HG02885 (cell line): Measurements from ENCODE around the gene PHF2.

ENCODE experiments used
- ATAC-seq: cut with Tn5 transposase; IDR thresholded peaks from one replicate; pipeline ENCODE4 v1.9.1; 2021; ENCODE audit warnings: mild to moderate bottlenecking; ENCODE audit not compliant: unreplicated experiment, poor library complexity

Gene PHF2

DNA sequence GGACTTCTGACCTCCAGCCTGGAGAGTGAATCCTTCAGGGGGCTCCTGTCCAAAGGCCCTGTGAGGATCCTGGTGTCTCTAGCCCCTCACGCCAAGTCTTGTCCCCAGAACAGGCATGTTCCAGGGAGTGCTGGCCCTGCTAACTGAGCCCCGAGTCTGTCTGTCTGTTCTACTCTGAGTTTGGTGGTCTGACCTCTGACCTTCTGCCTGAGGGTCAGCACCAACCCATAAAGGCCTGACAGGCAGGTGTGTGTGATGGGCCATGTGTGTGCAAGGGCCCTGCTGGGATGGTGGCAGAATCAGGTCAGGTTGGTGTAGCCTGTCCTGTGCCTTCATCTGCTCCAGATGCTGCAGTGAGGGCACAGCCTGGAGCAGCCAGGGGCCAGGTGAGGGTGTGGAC is 46.3 kb downstream of the PHF2 start:
- ATAC-seq = no peak

DNA sequence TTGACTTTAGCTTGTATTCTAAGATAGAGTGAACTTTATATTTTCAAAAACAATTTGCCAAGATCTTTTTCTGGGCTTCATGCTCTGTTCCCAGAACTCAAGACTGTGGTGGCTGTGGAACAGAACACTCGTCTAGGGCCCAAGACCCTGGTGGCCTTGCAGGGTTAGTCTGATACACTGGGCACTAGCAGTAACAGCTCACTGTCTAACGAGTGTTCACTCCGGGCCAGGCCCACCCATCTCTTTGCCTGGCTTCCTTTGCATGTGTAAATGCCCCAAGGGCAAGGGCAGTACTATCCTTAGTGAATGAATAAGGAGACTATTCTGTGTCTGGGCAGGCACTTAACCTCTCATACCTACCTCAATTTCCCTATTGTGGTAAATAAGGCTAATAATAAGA is 47.4 kb downstream of the PHF2 start:
- ATAC-seq = no peak

DNA sequence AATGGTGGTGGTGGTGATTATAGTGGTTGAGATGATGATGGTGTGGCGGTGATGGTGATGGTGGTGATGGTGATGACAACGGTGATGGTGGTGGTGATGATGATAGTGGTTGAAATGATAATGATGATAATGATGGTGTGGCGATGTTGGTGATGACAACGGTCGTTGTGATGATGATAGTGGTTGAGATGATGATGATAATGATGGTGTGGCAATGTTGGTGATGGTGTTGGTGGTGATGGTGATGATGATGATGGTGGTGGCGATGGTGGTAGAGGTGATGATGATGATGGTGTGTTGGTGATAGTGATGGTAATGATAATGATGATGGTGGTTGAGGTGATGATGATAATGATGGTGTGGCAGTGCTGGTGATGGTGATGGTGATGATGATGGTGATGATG is 48.0 kb downstream of the PHF2 start:
- ATAC-seq = no peak

DNA sequence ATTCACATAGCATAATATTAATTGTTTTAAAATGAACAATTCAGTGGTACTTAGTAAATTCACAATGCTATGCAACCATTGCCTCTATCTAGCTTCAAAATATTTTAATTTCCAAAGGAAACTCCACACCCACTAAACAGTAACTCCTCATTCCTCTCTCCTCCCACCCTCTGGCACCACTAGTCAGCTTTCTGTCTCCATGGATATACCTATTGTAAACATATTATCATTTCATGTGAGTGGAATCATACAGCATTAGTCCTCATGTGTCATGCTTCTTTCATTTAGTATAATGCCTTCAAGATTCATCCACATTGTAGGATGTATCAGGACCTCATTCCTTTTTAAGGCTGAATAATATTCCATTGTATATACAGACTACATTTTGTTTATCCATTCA is 48.6 kb downstream of the PHF2 start:
- no peak for ATAC-seq

DNA sequence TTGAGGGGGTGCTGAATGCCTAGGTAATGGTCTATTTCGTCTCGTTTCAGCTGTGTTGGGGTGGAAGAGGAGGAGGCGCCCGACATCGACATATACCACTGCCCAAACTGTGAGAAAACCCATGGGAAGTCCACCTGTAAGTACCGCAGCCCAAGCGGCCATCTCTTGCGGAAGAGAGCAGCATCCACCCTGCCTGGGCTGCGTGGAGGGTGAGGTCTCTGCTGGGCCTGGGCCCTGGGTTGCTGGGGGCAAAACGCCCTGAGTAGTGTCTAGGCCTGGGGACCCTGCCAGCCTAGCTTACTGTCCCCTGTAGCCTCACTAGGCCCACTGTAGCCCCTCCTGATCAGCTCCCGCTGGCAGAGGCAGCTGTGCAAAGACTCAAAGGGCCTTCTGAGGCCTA is 53.5 kb downstream of the PHF2 start:
- no peak for ATAC-seq

DNA sequence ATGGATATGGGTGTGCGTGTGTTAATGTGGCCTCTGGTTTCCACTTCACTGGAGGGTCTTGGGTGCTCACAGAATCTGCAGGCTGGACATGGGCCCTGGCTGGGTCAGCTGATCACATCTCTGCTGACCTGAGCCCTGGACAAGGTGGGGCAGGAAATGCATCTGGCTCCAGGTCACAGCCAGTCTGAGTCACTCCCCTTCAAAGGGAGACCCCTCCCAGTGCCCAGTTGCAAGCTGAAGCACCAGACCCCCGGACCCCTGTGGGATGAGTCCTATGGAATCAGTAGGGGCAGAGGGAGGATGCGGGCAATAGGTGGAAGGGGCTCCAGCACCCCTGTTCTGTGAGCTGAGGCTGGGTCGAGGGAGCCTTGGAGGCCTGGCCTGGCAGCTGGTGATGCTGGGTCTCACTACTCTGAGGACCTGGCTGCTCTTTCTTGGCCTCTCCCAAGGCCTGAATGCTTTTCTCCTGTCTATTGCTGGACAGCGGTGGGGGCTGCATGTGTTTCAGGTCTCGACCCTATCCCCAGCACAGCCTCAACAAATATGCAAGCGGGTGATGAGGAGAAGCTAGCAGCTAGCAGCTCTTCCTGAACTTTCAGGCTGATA is 54.5 kb downstream of the PHF2 start:
- ATAC-seq = no peak

DNA sequence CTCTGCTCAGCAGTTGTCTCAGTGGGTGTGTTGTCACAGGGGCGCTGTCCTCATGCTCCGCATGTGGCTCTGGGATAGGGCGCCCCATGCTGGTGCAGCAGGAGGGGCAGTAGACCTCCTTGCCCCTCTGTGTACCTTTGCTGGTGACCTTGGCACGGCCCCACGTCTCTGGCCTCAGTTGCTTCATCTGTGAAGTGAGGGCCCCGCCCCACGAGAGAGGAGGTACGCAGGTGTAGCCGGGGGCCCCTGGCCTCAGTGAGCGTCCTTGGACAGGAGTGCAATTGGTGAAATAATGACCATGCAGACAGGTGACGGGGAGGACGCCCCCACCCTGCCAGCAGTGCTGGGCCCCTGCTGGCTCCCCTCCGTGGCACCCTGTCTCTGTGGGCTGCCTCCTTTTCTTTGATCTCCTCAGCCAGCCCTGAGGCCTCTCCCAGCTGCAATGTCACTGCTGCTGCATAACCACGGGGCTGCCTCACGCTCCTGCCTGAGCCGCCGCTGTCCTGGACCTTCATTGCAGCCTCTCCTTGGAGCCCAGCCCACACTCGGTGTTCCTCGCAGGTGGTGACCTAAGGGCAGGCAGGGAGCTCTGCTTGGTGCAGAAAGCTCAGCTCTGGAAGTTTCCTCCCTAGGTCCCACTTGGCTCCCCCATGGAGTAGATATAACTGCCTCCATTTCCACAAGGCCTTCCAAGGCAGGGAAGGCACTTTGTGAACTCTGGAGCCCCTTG is 57.3 kb downstream of the PHF2 start:
- ATAC-seq = no peak

DNA sequence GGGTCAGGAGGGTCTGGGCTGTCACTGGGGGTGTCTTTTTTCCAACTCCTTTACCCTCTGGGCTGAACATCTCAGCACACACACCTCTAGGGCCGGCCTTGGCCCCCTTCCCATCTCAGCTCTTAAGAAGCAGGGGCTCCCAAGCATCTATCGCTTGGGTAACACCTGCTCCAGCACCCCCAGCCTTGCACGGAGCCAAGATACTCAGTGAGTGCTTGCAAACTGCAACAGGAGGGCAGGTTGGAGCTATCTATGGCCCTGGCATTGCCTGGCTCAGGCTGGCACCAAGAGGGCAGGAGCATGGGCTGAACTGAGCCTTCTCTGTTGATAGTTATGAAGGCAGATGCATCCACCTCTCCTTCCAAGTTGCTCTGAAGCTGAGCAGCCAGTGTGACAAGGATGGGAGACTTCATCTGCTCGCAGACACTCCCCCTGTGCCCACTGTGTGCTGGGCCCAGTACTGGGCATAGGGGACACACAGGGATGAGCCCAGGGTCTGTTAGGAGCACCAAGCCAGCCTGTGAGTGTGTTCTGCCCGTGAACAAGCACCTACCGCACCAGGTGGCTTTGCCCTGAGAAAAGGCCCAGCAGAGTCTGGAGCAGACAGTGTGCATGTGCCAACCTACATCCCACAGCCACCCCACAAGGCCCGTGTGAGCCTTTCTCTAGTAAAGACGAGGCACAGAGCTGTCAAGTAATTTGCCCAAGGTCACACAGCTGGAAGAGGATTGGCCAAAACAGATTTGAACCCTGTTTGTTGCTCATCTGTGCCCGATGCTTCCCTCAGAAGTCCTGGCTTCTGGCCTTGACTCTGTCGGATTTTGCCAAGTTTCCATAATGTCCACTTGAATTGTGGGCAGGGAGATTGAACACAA is 58.2 kb downstream of the PHF2 start:
- ATAC-seq = no peak

DNA sequence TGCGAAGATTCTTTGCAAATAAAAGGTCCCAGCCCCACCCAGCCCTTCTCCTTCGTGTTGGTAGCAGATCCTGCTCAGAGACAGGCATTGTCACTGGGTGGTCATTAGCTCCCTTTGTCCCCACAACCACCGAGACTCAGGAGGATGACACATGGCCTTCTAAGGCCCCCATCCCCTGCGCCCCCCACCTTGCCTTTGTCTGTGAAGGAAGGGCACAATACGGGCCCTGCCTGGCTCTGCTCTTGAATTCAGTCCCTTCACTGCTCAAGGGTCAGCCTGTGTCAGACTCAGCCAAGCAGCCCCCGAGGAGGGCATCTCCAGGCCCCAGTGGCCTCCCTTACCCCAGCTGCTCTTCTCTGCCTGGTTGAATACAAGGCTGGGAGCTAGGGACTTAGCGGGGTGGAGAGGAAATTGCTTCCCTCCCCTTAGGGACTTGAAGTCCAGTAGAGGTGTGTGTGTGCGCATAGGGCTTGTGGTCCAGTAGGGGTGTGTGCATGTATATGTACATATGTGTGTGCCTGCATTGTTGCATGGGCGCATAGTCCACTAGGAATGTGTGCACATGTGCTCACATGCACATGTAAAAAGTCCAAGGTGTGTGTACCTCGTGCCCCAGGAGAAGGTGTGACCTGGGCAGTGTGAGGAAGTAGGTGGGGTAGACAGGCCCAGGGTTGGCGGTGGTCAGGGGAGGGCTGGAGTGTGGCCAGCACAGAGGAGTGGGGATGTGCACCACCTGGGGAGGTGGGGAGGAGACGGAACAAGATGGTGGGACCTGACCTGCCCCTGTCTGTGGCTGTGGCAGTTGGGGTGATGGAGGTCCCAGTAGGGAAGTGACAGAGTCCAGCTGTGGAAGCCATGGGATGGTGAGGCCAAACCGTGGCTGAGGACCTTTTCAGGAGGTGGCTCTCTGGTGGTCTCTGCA is 59.1 kb downstream of the PHF2 start:
- no peak for ATAC-seq

DNA sequence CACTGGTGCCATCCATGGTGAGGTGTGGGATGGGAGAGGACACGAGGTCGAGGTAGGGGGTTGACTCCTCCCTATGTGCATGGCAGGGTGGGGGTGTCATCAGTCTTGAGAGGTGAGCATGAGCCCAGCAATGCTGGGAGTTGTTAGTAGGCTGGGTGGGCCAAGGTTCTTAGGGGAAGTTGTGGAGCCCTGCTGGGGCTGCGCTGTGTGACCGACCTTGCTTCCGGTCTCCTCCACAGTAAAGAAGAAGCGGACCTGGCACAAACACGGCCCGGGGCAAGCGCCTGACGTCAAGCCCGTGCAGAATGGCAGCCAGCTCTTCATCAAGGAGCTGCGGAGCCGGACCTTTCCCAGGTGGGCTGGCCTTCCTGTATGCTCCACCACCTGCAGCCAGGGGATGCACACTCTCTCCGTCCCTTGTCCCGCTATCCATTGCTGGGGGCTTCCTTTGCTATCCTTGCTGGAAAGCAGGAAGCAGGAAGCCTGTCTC is 59.8 kb downstream of the PHF2 start:
- no peak for ATAC-seq

DNA sequence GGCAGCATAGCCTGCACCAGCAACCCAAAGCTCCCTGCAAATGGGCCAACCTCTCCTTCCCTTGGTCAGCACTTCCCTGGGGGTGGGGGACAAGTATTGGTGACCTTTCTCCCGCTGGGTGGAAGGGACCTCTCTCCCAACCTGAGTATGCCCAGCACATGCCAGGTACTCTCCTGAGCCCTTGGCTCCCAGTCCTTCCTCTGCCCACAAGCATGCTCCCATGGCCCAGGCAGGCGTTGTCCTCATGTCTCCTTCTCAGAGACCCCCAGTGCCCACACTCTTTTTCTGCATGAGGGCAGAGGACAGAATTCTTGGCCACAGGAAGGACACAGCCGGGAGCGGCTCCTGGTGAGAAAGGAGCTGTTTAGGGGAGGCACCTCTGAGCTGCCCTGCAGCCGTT is 60.3 kb downstream of the PHF2 start:
- ATAC-seq = no peak

DNA sequence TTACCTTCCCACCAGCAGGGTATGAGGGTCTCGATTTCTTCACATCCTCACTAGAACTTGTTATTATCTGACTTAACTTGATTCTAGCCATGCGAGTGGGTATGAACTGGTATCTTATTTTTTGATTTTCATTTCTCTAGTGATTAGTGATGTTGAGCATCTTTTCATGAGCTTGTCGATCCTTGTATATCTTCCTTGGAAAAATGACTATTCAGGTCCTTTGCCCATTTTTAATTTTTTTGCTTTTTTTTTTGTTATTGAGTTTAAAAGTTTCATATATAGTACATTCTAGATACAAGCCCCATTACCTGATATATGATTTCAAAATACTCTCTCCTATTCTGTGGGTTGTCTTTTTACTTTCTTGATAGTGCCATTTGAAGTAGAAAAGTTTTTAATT is 61.5 kb downstream of the PHF2 start:
- no peak for ATAC-seq

DNA sequence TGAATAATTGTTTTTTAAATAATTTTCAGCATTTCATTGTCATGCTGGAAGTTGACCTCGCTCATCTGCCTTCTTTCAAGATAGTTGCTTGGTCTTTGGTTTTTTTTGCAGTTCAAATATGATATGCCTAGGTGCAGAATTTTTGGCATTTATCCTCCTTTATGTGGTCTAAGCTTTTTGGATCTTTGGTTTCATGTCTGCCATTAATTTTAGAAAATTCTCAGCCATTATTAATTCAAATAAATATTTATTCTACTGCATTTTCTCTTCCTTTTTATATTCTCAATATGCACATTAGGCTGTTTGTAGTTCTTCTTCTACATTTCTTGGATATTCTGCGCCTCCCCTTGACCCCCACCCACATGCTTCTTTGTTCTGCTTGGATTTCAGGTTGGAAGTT is 63.6 kb downstream of the PHF2 start:
- ATAC-seq = no peak

DNA sequence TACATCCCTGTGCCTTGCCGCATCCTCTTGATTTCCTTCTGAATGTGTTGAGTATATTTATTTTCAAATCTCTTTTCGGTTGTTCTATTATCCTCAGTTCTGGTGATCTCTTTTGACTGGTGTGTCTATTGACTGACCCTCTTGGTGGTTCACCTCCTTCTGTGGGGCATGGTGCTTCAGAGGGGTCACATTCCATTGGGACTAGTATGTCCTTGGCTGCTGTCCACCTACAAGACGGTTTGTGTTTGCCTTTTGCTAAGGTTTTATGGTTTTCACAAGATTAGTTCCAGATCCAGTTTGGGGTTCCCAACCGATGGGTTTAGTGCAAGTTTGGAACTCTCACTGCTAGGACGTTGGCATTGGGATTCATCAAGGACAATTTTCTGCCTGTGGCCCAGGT is 66.6 kb downstream of the PHF2 start:
- ATAC-seq = no peak

DNA sequence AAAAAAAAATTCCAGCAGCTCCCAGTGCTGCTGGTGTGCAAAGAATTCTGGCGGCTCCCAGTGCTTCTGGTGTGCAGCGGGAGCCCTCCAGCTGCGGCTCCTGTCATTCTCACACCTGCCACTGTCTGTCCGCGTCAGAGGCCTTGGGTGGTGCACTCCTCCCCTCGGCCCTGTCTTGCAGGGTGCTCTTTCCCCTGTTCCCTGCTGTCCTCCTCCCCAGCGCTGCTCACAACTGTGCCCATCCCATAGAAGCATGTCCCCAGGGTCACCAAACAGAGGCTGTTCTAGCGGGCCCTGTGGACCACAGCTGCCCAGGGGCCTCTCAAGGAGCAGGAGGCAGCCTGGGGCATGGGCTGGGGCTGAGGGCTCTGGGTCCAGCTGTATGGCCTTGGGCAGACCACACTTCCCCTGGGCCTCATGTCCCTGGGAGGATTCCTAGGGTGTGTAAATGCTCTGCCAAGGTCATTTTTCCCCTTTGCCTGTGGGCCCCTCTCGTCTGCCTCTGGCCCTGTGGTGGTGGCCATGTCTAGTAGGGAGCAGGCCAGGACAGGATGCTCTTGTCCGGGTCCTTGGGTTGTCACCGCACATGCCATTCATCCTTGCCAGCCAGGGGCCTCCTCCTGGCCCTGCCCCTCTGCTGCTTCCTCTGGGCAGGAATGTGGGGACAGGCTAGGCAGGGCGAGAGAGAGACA is 68.2 kb downstream of the PHF2 start:
- ATAC-seq = no peak

DNA sequence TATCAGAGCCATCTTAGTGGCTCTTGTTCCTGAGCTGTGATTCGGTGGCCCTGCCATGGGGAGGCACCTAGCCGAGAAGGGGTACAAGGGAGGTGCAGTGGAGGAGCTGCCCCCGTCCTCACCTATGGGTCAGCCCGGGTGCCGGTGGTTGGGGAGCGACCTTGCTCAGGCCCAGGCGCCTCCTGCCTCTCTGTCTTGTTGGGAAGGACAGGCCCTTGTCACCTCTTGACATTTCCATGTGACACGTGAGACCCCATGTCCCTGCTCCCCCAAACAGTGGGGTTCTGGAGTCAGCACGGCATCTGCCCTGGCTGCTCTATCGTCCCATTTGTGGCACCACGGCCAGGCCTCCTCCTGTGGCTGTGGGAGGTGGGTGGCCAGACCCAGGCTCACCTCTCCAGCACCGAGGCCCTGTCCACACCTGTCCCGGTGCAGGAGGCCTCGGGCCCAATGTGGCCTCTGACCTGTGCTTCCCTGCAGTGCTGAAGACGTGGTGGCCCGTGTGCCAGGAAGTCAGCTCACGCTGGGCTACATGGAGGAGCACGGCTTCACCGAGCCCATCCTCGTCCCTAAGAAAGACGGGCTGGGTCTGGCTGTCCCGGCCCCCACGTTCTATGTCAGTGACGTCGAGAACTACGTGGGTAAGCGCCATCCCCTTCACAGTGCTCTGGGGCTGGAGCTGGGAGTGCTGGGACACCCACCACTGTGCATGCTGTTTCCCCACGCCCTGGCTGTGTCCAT is 68.9 kb downstream of the PHF2 start:
- no peak for ATAC-seq

DNA sequence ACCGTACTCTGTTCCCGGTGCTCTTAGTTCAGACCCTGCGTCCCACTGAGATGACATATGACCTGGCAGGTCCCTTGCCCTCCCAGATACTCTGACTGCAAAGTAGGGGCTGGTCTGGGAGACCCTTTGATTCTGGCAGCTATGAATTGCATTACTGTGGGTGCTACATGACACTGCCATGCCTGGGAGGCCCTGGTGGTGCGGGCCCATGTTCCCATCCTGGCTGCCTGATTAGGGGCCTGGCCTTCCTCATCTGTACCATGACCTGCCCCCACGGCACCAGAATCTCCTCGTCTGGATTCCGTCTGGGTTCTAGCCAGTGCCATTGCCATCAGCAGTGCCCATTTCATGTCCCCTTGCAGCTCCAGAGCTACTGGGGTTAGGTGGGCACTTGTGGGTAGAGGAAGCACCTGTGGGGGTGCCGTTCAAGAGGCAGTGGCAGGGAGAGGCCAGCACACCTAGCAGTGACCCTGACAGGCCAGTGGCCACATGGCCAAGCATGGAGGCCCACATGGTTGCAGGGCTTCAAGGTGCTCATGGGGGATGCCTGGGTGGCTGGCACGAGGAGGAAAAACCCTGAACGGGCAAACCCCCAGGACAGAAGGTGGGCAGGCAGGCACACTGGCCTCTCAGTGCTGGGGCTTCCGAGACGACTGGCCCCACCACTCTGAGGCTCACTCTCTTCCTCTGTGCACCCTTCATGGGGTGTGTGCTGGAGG is 69.7 kb downstream of the PHF2 start:
- no peak for ATAC-seq

DNA sequence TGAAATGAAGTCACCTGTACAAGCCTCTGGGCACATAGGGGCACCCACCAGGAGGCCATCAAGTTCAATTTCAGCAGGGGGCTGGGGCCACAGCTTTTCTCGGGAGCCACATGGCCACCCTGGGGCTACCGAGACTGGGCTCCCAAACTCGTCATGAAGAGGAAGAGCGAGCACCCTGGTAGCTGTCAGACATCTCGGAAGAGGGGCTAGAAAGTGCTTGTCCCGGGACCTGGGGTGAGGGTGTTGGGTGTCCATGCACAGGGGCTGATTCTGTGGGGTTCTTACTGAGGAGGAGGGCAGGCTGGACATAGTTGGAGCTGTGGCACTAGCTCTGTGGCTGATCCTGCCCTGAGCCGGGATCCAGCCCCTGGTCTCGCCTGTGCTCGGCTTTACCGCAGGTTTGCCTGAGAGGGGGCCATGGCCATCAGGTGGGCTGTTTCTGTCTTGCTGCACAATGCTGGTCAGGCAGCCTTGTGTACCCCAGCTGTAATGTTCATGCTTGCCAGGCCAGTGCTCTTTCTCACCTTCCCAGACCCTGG is 70.3 kb downstream of the PHF2 start:
- no peak for ATAC-seq
